Activated CD4-positive, alpha-beta T cell treated with anti-CD3 and anti-CD28 coated beads, Interleukin-10, Interleukin-2, amounts not matched to agents 100 ng/mL and 50 ng/mL, durations not matched to agents 16 hours and 8 hours (primary cell): ENCODE measurements around the gene EZH1.
A peak's percentile ranks its signal among the peaks of the same experiment; 100 is the strongest.

ENCODE experiments used
- DNase-seq: peaks from one replicate; pipeline ENCODE4 v3.0.0-alpha.2; 2020

Gene EZH1

GRCh38 chr17:42744806-42745617 lies at the start of gene EZH1:
Gene EZH1, minus strand, starts transcription at chr17:42745040. Its CDS starts 16,099 bp downstream, at chr17:42728941.
- peak; percentile 96 for DNase-seq

GRCh38 chr17:42792545-42792944 lies 47.7 kb upstream of the EZH1 start:
- no peak for DNase-seq

GRCh38 chr17:42791948-42792347 lies 47.1 kb upstream of the EZH1 start:
- no peak for DNase-seq

- DNase-seq = no peak
Observed at GRCh38 chr17:42787266-42787665, 42.4 kb upstream of the EZH1 start.

GRCh38 chr17:42784811-42785592 lies 40.2 kb upstream of the EZH1 start:
- DNase-seq = no peak

- no peak for DNase-seq
Observed at GRCh38 chr17:42784409-42784808, 39.6 kb upstream of the EZH1 start.

GRCh38 chr17:42783791-42784138 lies 38.9 kb upstream of the EZH1 start:
- no peak for DNase-seq

GRCh38 chr17:42783062-42783790 lies 38.4 kb upstream of the EZH1 start:
- DNase-seq = no peak

GRCh38 chr17:42782166-42783061 lies 37.6 kb upstream of the EZH1 start:
- no peak for DNase-seq

GRCh38 chr17:42781639-42782165 lies 36.9 kb upstream of the EZH1 start:
- DNase-seq = no peak

GRCh38 chr17:42780851-42781638 lies 36.2 kb upstream of the EZH1 start:
- no peak for DNase-seq

GRCh38 chr17:42779936-42780850 lies 35.4 kb upstream of the EZH1 start, which contains the start of gene WNK4:
Gene WNK4, plus strand, starts transcription at chr17:42780610. Its CDS starts 89 bp downstream, at chr17:42780699.
- no peak for DNase-seq

- DNase-seq = no peak
Observed at GRCh38 chr17:42779304-42779935, 34.6 kb upstream of the EZH1 start.

GRCh38 chr17:42778570-42778969 lies 33.7 kb upstream of the EZH1 start:
- no peak for DNase-seq

GRCh38 chr17:42775534-42776098 lies 30.8 kb upstream of the EZH1 start:
- DNase-seq = no peak

GRCh38 chr17:42774066-42774745 lies 29.4 kb upstream of the EZH1 start:
- no peak for DNase-seq

GRCh38 chr17:42773290-42774035 lies 28.6 kb upstream of the EZH1 start, which contains the start of gene VPS25:
Gene VPS25, plus strand, starts transcription at chr17:42773449. Its CDS starts 27 bp downstream, at chr17:42773476.
- peak; percentile 87 for DNase-seq

GRCh38 chr17:42772945-42773289 lies 28.1 kb upstream of the EZH1 start:
- DNase-seq = no peak
